Skeletal muscle tissue (tissue), 4 donors: ENCODE measurements around the gene PGAM5. TPM values are rescaled to one million over a fixed set of nuclear protein-coding genes. Genes with fewer than 3 reads are reported as not detected.

Source experiments
- H3K27ac ChIP-seq: one replicate; pipeline ENCODE4 v1.7.0; 2013; ENCODE audit warnings: mild to moderate bottlenecking, low read depth, low read length, inconsistent platforms
- H3K27me3 ChIP-seq, 3 donors: one replicate each; pipeline ENCODE4 v1.7.0; 2013; ENCODE audit warnings: low read length in 3 of 3; ENCODE audit not compliant: control insufficient read depth in 3 of 3, insufficient read depth in 3 of 3
- H3K36me3 ChIP-seq, 3 donors: one replicate each; pipeline ENCODE4 v1.7.0; 2013; ENCODE audit warnings: low read length in 3 of 3; ENCODE audit not compliant: control insufficient read depth in 3 of 3, insufficient read depth in 3 of 3
- H3K4me1 ChIP-seq, 3 donors: one replicate each; pipeline ENCODE4 v1.7.0; 2013; ENCODE audit warnings: low read length in 3 of 3, mild to moderate bottlenecking in 3 of 3; ENCODE audit not compliant: control insufficient read depth in 3 of 3, insufficient read depth in 3 of 3
- H3K4me3 ChIP-seq, 3 donors: one replicate each; pipeline ENCODE4 v1.7.0; 2013; ENCODE audit warnings: low read length in 3 of 3
- H3K9ac ChIP-seq, 3 donors: one replicate each; pipeline ENCODE4 v1.7.0; 2013; ENCODE audit warnings: low read length in 3 of 3, mild to moderate bottlenecking in 3 of 3, moderate library complexity in 2 of 3, low read depth in 1 of 3
- H3K9me3 ChIP-seq, 3 donors: one replicate each; pipeline ENCODE4 v1.7.0; 2013; ENCODE audit warnings: low read length in 3 of 3; ENCODE audit not compliant: control insufficient read depth in 3 of 3
- total RNA-seq: library from RNA; depleted of rRNA; stranded (reverse); fragments of >200 nt; gene quantifications from one replicate; pipeline ENCODE4 v1.2.3, GENCODE V29; 2014
- donor health status: Osteomylitis.

PGAM5 gene
- total RNA-seq, 1 donor from 2014 or later = 16.7 TPM

DNA sequence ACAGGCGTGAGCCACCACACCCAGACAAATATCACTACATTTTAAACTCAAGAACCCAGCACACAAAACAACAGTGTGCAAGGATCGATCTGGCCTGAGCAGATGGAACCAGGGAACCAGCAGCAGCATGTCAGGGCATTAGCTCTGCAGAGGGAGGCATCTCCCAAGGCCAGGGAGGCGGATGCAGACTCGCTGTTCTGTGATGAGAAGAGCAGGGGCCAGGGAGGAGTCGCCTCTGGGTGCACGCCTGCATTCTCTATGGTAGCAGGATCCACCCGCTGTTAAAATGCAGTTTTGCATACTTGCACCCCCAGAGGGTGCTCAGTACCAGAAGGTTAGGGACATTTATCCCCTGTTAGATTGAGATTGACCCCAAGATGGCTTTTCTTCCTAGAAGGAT is 17.9 kb downstream of the PGAM5 start:
- Histone ChIP-seq H3K36me3 (peaks cover 70 to 85% (median 82%) of the 10 kb centered on the region in 3 donors), H3K9ac (no peak overlapping the region), H3K4me3 (no peak overlapping the region), H3K27me3 (no peaks in the 10 kb centered on the region), H3K9me3 (no peaks in the 10 kb centered on the region), H3K27ac (no peak overlapping the region), H3K4me1 (no peaks in the 10 kb centered on the region)

DNA sequence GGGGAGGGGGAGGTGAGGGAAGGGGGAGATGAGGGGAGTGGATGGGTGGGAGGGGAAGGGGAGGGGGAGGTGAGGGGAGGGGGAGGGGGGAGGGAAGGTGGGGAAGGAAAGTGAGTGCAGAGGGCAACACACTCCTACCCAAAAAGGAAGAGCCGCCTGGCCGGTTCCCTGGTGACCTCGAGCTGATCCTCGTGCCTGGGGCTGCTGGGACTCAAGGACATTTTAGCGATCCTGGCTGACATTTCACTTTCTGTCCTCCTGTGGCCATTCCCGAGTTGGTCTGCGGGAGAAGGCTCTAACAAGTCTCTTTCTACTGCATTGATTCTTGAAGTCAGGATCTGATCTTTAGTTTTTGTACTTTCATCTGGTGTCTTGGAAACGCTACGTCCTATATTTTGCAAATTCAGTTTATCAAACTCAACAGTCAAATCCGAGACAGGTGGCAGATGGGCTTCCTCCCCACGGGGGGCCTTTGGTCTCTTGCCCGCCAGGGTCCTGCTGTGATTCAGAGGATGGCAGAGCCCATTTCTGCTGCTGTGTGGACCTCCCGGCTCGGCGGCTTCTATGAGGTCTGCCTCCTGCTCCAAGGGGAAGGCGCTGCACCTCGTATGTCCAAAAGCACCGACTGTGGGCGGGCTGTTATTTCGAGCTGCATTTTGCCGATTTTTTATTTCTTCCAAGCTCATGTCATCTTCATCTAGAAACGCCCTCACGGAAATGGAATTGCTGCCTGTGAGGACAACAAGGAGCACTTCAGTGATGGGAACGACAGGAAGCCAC is 19.1 kb downstream of the PGAM5 start:
- H3K4me3 ChIP-seq = no peak overlapping the region
- no peak overlapping the region for H3K9ac ChIP-seq
- H3K27me3 ChIP-seq = no peaks in the 10 kb centered on the region
- H3K4me1 ChIP-seq = no peaks in the 10 kb centered on the region
- H3K36me3 ChIP-seq = peaks cover 69 to 88% (median 85%) of the 10 kb centered on the region in 3 donors
- H3K9me3 ChIP-seq = no peaks in the 10 kb centered on the region
- no peak overlapping the region for H3K27ac ChIP-seq

DNA sequence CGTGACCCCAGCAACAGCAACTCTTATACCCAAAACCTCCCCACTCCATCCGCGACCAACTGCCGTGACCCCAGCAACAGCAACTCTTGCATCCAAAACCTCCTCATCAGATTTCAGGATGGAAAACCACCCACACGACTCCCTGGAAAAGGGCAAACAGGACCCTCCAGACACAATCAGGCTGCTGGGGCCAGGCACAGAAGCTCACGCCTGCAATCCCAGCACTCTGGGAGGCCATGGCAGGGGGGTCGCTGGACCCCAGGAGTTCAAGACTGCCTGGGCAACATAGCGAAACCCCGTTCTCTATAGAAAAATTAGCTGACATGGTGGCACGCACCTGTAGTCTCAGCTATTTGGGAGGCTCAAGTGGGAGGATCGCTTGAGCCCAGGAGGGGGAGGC is 19.7 kb downstream of the PGAM5 start:
- H3K36me3 ChIP-seq = peaks cover 70 to 89% (median 86%) of the 10 kb centered on the region in 3 donors

DNA sequence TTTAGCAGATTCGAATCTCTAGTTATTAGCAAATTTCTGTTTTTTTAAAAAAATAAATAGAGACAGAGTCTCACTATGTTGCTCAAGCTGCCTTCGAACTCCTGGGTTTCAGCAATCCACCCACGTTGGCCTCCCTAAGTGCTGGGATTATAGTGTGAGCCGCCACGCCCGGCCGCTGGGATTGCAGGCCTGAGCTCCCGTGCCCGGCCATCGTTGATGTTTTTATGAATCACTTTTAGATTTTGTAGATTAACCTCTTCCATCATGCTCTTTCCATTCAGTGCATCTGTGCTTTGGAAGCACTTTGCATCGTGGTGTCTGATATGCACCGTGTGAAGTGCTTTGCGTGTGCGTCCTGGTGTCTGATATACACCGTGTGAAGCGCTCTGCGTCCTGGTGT is 20.9 kb downstream of the PGAM5 start:
- peaks cover 71 to 88% (median 84%) of the 10 kb centered on the region in 3 donors for H3K36me3 ChIP-seq
- no peak overlapping the region for H3K9ac ChIP-seq
- H3K9me3 ChIP-seq = no peaks in the 10 kb centered on the region
- no peaks in the 10 kb centered on the region for H3K4me1 ChIP-seq
- H3K4me3 ChIP-seq = no peak overlapping the region
- no peak overlapping the region for H3K27ac ChIP-seq
- H3K27me3 ChIP-seq = no peaks in the 10 kb centered on the region

More for the DNA sequence above, 19.7 kb downstream of the PGAM5 start:
- H3K9me3 ChIP-seq = no peaks in the 10 kb centered on the region
- H3K4me3 ChIP-seq = no peak overlapping the region
- H3K9ac ChIP-seq = no peak overlapping the region
- H3K27ac ChIP-seq = no peak overlapping the region
- no peaks in the 10 kb centered on the region for H3K27me3 ChIP-seq
- H3K4me1 ChIP-seq = no peaks in the 10 kb centered on the region

DNA sequence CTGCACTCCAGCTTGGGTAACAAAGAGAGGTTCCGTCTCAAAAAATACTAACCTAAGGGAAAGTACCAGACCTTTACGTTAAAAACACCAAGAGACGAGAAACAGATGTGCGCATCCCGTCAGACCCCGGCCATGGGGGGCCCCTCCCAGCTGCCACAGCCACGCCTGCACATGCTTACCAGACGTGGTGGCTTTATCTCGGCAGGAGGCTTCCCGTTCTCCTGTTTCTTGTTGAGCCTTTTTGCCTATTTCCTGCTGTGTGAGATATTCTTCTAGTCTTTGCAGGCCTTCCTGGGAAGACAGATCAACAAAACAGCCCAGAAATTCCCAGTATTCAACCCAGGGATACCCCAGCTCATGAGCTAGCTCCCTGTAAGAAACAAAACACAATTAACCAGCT is 23.6 kb downstream of the PGAM5 start:
- no peaks in the 10 kb centered on the region for H3K4me1 ChIP-seq

DNA sequence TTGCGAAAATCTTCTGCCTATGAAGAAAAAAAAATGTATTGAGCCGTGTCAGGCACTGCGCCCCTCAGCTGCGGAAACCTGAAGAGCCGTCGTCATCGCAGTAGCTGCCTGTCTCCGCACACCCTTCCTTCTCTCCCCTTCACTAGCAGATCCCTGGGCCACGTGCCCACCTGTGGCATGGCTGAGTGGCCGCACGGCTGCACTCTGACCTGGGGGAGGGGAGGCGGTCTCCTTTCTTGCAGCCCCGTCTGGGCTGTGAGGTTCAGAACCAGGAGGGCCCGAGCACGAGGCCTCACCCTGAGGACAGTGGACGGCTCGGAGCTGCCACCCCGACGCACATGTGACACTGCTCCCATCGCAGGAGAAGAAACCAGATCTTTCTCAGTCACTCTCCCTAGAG is 24.9 kb downstream of the PGAM5 start:
- Histone ChIP-seq H3K36me3 (peaks cover 78 to 91% (median 89%) of the 10 kb centered on the region in 3 donors), H3K9me3 (no peaks in the 10 kb centered on the region), H3K27me3 (no peaks in the 10 kb centered on the region), H3K9ac (no peak overlapping the region), H3K4me1 (no peaks in the 10 kb centered on the region), H3K27ac (no peak overlapping the region), H3K4me3 (no peak overlapping the region)

More for the DNA sequence above, 23.6 kb downstream of the PGAM5 start:
- no peak overlapping the region for H3K4me3 ChIP-seq
- H3K9ac ChIP-seq = no peak overlapping the region
- H3K27me3 ChIP-seq = no peaks in the 10 kb centered on the region
- no peak overlapping the region for H3K27ac ChIP-seq
- H3K36me3 ChIP-seq = peaks cover 68 to 86% (median 85%) of the 10 kb centered on the region in 3 donors
- no peaks in the 10 kb centered on the region for H3K9me3 ChIP-seq

DNA sequence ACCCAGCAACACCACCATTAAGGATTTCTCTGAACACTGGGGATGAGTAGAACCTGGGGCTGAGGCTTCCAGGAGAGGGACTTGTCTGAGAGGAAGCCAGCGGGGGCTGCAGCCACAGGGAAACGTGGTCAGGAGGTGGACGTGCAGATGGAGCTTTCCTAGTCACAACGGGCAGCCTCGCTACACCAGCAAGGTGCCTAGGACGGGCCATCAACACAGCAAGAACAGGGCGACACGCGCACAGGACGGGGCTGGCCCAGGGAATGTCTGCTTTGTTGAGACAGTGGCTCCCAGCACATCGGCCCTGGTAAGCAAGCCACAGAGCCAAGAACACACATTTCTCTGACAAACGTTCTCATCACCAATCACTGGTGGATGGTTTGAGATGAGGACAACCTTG is 25.7 kb downstream of the PGAM5 start:
- H3K9ac ChIP-seq = no peak overlapping the region
- H3K4me3 ChIP-seq = no peak overlapping the region
- peaks cover 78 to 91% (median 89%) of the 10 kb centered on the region in 3 donors for H3K36me3 ChIP-seq
- H3K27ac ChIP-seq = no peak overlapping the region
- no peaks in the 10 kb centered on the region for H3K27me3 ChIP-seq
- H3K4me1 ChIP-seq = no peaks in the 10 kb centered on the region
- H3K9me3 ChIP-seq = no peaks in the 10 kb centered on the region

DNA sequence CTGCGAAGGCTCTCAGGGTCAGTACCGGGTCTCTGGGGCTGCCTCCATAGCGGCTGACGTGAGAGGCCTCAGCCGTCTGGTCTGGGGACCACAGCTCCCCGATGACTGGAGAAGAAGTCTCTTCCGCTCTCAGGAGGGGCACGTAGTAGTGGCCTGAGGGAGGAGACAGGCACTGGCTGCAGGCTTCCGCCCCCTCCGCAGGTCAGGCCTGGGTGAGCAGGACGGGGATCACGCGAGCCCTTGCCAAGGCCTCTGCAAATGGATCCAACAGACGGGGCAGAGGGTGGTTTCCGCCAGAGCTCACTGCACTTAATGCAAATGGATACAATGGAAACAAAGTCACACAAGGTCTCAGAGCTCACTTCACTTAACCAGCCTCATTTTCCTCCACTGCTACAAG is 26.3 kb downstream of the PGAM5 start:
- Histone ChIP-seq H3K27me3 (no peaks in the 10 kb centered on the region), H3K36me3 (peaks cover 78 to 91% (median 88%) of the 10 kb centered on the region in 3 donors), H3K9ac (no peak overlapping the region), H3K27ac (no peak overlapping the region), H3K9me3 (no peaks in the 10 kb centered on the region), H3K4me1 (no peaks in the 10 kb centered on the region), H3K4me3 (no peak overlapping the region)

DNA sequence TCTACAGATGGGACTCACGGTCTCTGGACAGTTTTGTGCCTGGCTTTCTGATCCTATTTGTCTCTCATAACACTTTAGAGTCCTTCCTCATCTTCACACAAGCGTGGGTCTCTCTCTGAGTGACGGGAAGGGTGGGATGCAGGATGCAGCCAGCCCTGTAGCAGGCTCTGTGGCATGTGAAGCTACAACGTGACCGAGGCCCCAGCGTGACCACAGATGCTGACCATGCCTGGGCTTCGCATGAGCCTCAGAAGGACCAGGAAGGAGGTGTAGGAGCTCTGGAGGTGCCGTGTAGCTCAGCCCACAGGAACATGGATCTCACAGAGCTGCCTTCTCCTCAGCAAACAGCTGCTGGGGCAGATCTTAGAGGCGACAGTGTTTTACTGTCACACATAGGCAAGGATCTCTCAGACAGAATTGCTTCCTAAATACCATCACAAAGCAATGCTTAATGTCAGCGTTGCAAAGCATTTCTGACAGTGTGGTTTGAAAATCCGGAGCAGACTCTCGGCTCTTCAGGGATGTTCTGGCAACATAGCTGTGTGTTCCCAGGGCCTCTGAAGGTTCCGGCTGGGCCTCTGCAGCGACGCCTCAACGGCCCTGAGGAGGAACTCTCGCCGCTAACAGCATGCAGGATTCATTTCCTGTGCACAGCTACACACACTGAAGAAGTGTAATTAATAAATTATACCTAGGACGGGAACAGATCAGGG is 29.1 kb downstream of the PGAM5 start:
- Histone ChIP-seq H3K9ac (no peak overlapping the region), H3K36me3 (peaks cover 78 to 85% (median 82%) of the 10 kb centered on the region in 3 donors), H3K27me3 (no peaks in the 10 kb centered on the region), H3K9me3 (no peaks in the 10 kb centered on the region), H3K4me1 (no peaks in the 10 kb centered on the region), H3K4me3 (no peak overlapping the region), H3K27ac (no peak overlapping the region)

DNA sequence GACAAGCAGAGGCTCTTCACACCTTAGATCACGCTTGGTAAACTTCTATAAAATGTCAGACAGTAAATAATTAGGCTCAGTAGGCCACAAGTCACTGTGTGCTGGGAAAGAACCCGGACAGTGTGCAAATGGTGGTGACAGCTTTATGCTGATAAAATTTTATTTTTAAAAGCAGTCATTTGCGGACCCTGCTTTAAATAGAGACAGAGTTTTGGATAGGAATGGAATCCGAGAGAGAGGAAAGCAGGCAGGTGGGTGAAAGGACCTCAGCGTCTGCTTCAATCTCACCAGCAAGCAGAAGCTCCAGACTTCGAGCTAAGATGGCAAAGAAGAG is 29.6 kb downstream of the PGAM5 start:
- peaks cover 77 to 85% (median 82%) of the 10 kb centered on the region in 3 donors for H3K36me3 ChIP-seq
- H3K9me3 ChIP-seq = no peaks in the 10 kb centered on the region
- H3K9ac ChIP-seq = no peak overlapping the region
- no peak overlapping the region for H3K4me3 ChIP-seq
- no peaks in the 10 kb centered on the region for H3K4me1 ChIP-seq
- no peak overlapping the region for H3K27ac ChIP-seq
- H3K27me3 ChIP-seq = no peaks in the 10 kb centered on the region
